CD4-positive, CD25-positive, alpha-beta regulatory T cell (primary cell): ENCODE measurements around the gene MGAT3. TPM values are rescaled to one million over a fixed set of nuclear protein-coding genes. Genes with fewer than 3 reads are reported as not detected.
A peak's percentile ranks its signal among the peaks of the same experiment; 100 is the strongest.

ENCODE experiments used
- ATAC-seq, 2 donors: fragments of 150-1000 bp; cut with Tn5 transposase; one replicate each; pipeline ENCODE4 v1.10.0; 2021; ENCODE audit warnings: low read depth in 2 of 2, moderate number of reproducible peaks in 2 of 2, moderate library complexity in 1 of 2
- DNase-seq, 3 donors: peaks; one replicate each; pipeline versions ENCODE4 v3.0.0 to v3.0.0-alpha.2; 2012 to 2022; ENCODE audit warnings: mixed read lengths in 1 of 3
- H3K27ac ChIP-seq: one replicate; pipeline ENCODE4 v1.7.0; 2013; ENCODE audit warnings: mild to moderate bottlenecking, low read length; ENCODE audit not compliant: insufficient read depth, poor library complexity, severe bottlenecking
- H3K27me3 ChIP-seq: one replicate; pipeline ENCODE4 v1.7.0; 2013; ENCODE audit warnings: low read length; ENCODE audit not compliant: control insufficient read depth, insufficient read depth
- H3K36me3 ChIP-seq: one replicate; pipeline ENCODE4 v1.7.0; 2013; ENCODE audit warnings: mild to moderate bottlenecking, low read length, moderate library complexity; ENCODE audit not compliant: control insufficient read depth, insufficient read depth
- H3K4me1 ChIP-seq: 2 replicates; pipeline ENCODE4 v1.7.0; 2013; ENCODE audit warnings: mild to moderate bottlenecking, low read length; ENCODE audit not compliant: insufficient read depth, control insufficient read depth, poor library complexity, severe bottlenecking
- H3K4me3 ChIP-seq: one replicate; pipeline ENCODE4 v1.7.0; 2013; ENCODE audit warnings: low read depth, mild to moderate bottlenecking, low read length, moderate library complexity
- H3K9me3 ChIP-seq, 2 experiments: 1 replicate in 1 of 2; 2 replicates in 1 of 2; pipeline ENCODE4 v1.7.0; 2013; ENCODE audit warnings: low read length in 2 of 2, mild to moderate bottlenecking in 1 of 2, moderate library complexity in 1 of 2; ENCODE audit not compliant: control insufficient read depth in 2 of 2
- H3K27ac Mint-ChIP-seq, 3 donors: one replicate each; pipeline ENCODE4 v1.8.0; 2020 to 2022; ENCODE audit warnings: mild to moderate bottlenecking in 3 of 3, mixed read lengths in 3 of 3, moderate library complexity in 2 of 3
- H3K27me3 Mint-ChIP-seq: one replicate; pipeline ENCODE4 v1.8.0; 2022; ENCODE audit warnings: mild to moderate bottlenecking, mixed read lengths
- H3K36me3 Mint-ChIP-seq: one replicate; pipeline ENCODE4 v1.8.0; 2020; ENCODE audit warnings: mixed read lengths
- H3K4me1 Mint-ChIP-seq, 4 donors: one replicate each; pipeline ENCODE4 v1.8.0; 2020 to 2022; ENCODE audit warnings: mixed read lengths in 4 of 4, mild to moderate bottlenecking in 1 of 4
- H3K4me3 Mint-ChIP-seq, 4 donors: one replicate each; pipeline ENCODE4 v1.8.0; 2020 to 2022; ENCODE audit warnings: mild to moderate bottlenecking in 4 of 4, mixed read lengths in 4 of 4, moderate library complexity in 3 of 4
- H3K9me3 Mint-ChIP-seq, 7 donors: one replicate each; pipeline ENCODE4 v1.8.0; 2020 to 2022; ENCODE audit warnings: mixed read lengths in 7 of 7, mild to moderate bottlenecking in 3 of 7, moderate library complexity in 2 of 7
- polyA plus RNA-seq, 4 donors: library from polyadenylated mRNA; unstranded; fragments of 300-500 nt; fragmentation: Illumina TruSeq; gene quantifications; one replicate each; pipeline ENCODE4 v1.2.3, GENCODE V29; 2021
- total RNA-seq: library from RNA; stranded (reverse); gene quantifications from one replicate; pipeline ENCODE4 v1.2.3, GENCODE V29; 2022

MGAT3 gene
- total and polyA plus RNA-seq, 5 donors from 2014 or later: 0.12 TPM; not detected in 4

DNA sequence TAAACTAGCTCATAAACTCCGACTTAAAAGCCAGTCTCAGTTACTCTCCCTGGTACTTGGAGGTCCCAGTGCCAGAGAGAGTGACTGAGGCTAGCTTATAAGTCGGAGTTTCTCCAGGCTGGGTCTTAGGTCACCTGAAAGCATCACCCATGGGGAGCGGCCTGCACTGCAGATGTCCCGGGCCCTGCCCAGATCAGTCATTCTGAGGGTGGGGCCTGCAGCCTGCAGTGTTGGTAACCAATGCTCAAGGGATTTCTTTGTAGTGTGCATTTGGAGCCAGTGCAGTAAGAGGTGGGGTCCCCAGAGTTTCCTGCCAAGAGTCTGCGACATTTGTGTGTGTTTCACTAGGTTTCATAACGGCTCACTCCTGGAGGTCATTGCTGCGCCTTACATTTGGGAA is 42.4 kb upstream of the MGAT3 start:
- no peaks in the 10 kb centered on the region for H3K27me3 Mint-ChIP-seq
- no peak overlapping the region for H3K27ac ChIP-seq
- H3K27me3 ChIP-seq: no peaks in the 10 kb centered on the region
- peaks cover 15% of the 10 kb centered on the region for H3K36me3 Mint-ChIP-seq
- no peak for ATAC-seq
- no peak overlapping the region for H3K4me3 ChIP-seq
- no peak overlapping the region for H3K27ac Mint-ChIP-seq
- H3K4me1 Mint-ChIP-seq: peaks cover 9 to 49% (median 34%) of the 10 kb centered on the region in 4 donors
- H3K4me3 Mint-ChIP-seq: peak overlapping the region in 1 of 4 donors; percentile 15
- peaks cover 22% of the 10 kb centered on the region for H3K4me1 ChIP-seq
- no peak for DNase-seq
- peaks cover 41% of the 10 kb centered on the region for H3K36me3 ChIP-seq
- no peaks in the 10 kb centered on the region for H3K9me3 ChIP-seq
- no peaks in the 10 kb centered on the region for H3K9me3 Mint-ChIP-seq

DNA sequence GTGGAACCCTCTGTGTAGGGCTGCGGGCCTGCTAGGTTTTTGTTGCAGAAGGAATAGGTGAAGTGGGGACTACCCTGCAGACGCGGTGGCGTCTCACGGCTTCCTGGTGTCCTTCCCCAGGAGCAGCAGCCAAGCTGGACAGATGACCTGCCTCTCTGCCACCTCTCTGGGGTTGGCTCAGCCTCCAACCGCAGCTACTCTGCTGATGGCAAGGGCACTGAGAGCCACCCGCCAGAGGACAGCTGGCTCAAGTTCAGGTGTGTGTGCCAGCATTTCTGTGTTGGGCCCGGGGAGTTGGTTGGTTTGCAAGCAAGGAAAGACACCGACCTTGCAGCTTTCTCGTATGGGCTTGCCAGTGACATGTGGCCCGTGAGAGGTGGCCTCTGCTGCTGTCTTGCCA is 41.9 kb upstream of the MGAT3 start:
- no peak for DNase-seq
- H3K27ac Mint-ChIP-seq: peak overlapping the region in 1 of 3 donors; percentile 76
- Histone ChIP-seq H3K27ac (no peak overlapping the region), H3K4me3 (no peak overlapping the region), H3K9me3 (no peaks in the 10 kb centered on the region), H3K36me3 (peaks cover 46% of the 10 kb centered on the region), H3K27me3 (no peaks in the 10 kb centered on the region), H3K4me1 (peaks cover 22% of the 10 kb centered on the region)
- no peak overlapping the region for H3K4me3 Mint-ChIP-seq
- H3K36me3 Mint-ChIP-seq: peaks cover 20% of the 10 kb centered on the region
- H3K9me3 Mint-ChIP-seq: no peaks in the 10 kb centered on the region
- H3K27me3 Mint-ChIP-seq: no peaks in the 10 kb centered on the region
- H3K4me1 Mint-ChIP-seq: peaks cover 4 to 45% (median 29%) of the 10 kb centered on the region in 4 donors
- no peak for ATAC-seq

DNA sequence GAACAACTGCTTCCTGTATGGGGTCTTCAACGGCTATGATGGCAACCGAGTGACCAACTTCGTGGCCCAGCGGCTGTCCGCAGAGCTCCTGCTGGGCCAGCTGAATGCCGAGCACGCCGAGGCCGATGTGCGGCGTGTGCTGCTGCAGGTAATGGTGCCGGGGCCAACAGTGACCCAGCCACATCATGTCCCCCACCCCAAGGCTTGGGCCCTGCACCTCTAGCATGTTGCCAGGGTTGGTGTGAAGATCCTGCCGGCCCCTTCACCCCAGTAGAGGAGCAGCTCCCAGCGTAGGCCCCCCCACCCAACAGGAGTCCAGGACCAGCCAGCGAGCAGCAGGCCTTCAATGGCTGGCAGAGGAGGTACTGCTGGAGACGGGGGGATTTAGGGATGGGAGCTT is 41.3 kb upstream of the MGAT3 start:
- Histone ChIP-seq H3K27ac (no peak overlapping the region), H3K36me3 (peaks cover 51% of the 10 kb centered on the region), H3K9me3 (no peaks in the 10 kb centered on the region), H3K27me3 (no peaks in the 10 kb centered on the region), H3K4me3 (no peak overlapping the region), H3K4me1 (peaks cover 22% of the 10 kb centered on the region)
- Mint-ChIP-seq H3K27me3 (no peaks in the 10 kb centered on the region), H3K4me3 (peak overlapping the region in 1 of 4 donors; percentile 46), H3K27ac (no peak overlapping the region), H3K9me3 (no peaks in the 10 kb centered on the region), H3K4me1 (peaks cover 3 to 45% (median 29%) of the 10 kb centered on the region in 4 donors), H3K36me3 (peaks cover 20% of the 10 kb centered on the region)
- DNase-seq: no peak
- ATAC-seq: no peak

- no peaks in the 10 kb centered on the region for H3K27me3 ChIP-seq
- peaks cover 0 to 37% (median 21%) of the 10 kb centered on the region in 4 donors for H3K4me1 Mint-ChIP-seq
- no peak for ATAC-seq
- H3K27ac ChIP-seq: no peak overlapping the region
- peaks cover 24% of the 10 kb centered on the region for H3K36me3 Mint-ChIP-seq
- no peak overlapping the region for H3K4me3 Mint-ChIP-seq
- H3K9me3 ChIP-seq: no peaks in the 10 kb centered on the region
- peak overlapping the region in 1 of 3 donors; percentile 25 for H3K27ac Mint-ChIP-seq
- H3K4me3 ChIP-seq: no peak overlapping the region
- peaks cover 22% of the 10 kb centered on the region for H3K4me1 ChIP-seq
- H3K9me3 Mint-ChIP-seq: no peaks in the 10 kb centered on the region
- no peaks in the 10 kb centered on the region for H3K27me3 Mint-ChIP-seq
- H3K36me3 ChIP-seq: peaks cover 55% of the 10 kb centered on the region
- DNase-seq: no peak
These were observed 40.5 kb upstream of the MGAT3 start for GRCh38 chr22:39416319-39416718.

GRCh38 chr22:39417641-39418040 is 39.2 kb upstream of the MGAT3 start:
- peaks cover 66% of the 10 kb centered on the region for H3K36me3 ChIP-seq
- Mint-ChIP-seq H3K27me3 (no peaks in the 10 kb centered on the region), H3K27ac (no peak overlapping the region), H3K4me3 (no peak overlapping the region), H3K36me3 (peaks cover 30% of the 10 kb centered on the region), H3K9me3 (no peaks in the 10 kb centered on the region), H3K4me1 (peaks cover 0 to 23% (median 10%) of the 10 kb centered on the region in 4 donors)
- no peaks in the 10 kb centered on the region for H3K9me3 ChIP-seq
- ATAC-seq (no peak), DNase-seq (no peak)
- H3K4me3 ChIP-seq: no peak overlapping the region
- no peak overlapping the region for H3K27ac ChIP-seq
- H3K4me1 ChIP-seq: peaks cover 11% of the 10 kb centered on the region
- no peaks in the 10 kb centered on the region for H3K27me3 ChIP-seq

GRCh38 chr22:39418696-39419095 is 38.1 kb upstream of the MGAT3 start:
- no peak for DNase-seq
- no peak overlapping the region for H3K27ac ChIP-seq
- Mint-ChIP-seq H3K36me3 (peaks cover 30% of the 10 kb centered on the region), H3K27me3 (no peaks in the 10 kb centered on the region), H3K27ac (peak overlapping the region in 1 of 3 donors; percentile 38), H3K4me3 (no peak overlapping the region), H3K4me1 (peaks cover 0 to 13% (median 5%) of the 10 kb centered on the region in 4 donors), H3K9me3 (no peaks in the 10 kb centered on the region)
- H3K36me3 ChIP-seq: peaks cover 72% of the 10 kb centered on the region
- H3K4me1 ChIP-seq: peaks cover 3% of the 10 kb centered on the region
- no peaks in the 10 kb centered on the region for H3K27me3 ChIP-seq
- H3K4me3 ChIP-seq: no peak overlapping the region
- no peak for ATAC-seq
- H3K9me3 ChIP-seq: no peaks in the 10 kb centered on the region

DNA sequence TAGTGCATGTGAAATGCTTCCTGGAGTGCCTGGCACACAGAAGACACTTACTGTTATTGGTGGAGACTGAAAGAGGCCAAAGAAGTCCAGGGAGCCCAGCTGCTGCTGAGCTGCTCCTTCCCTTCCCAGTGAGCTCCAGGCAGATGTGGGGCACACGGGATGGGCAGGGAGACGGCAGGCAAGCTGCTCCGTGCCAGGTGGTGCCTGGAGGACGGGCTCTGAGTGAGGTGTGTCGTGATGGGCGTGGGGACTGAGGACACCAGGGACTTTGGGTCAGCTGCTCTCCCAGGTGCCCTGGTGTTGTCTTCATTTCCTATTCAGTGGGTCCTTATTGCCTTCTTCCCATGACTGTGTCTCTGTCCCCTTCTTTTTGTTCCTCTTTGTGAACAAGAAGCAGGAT is 37.7 kb upstream of the MGAT3 start:
- Histone ChIP-seq H3K27me3 (no peaks in the 10 kb centered on the region), H3K4me1 (no peaks in the 10 kb centered on the region), H3K27ac (no peak overlapping the region), H3K9me3 (no peaks in the 10 kb centered on the region), H3K36me3 (peaks cover 76% of the 10 kb centered on the region), H3K4me3 (no peak overlapping the region)
- H3K27me3 Mint-ChIP-seq: no peaks in the 10 kb centered on the region
- H3K4me3 Mint-ChIP-seq: no peak overlapping the region
- H3K36me3 Mint-ChIP-seq: peaks cover 34% of the 10 kb centered on the region
- H3K27ac Mint-ChIP-seq: peak overlapping the region in 1 of 3 donors; percentile 38
- ATAC-seq: no peak
- peaks cover 0 to 9% (median 2%) of the 10 kb centered on the region in 4 donors for H3K4me1 Mint-ChIP-seq
- DNase-seq: no peak
- peaks cover 0 to 2% (median 0%) of the 10 kb centered on the region in 7 donors for H3K9me3 Mint-ChIP-seq

DNA sequence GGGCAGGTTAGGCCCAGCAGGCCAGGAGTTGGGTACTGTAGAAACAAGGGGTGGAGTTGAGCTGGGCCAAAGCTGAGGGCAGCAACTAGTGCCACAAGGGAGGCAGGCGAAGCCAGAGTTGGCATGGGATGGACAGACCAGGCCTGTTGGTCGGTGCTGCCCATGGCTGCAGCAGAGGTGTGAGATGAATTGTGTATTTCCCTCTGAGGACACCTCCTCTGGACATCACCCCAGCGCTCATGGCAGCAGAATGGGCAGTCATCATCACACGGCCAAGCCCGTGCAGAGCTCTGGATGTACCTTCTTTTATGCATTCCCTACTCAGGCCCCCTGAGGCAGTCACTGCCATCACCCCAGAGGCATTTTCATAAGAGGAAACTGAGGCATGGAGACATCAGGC is 36.9 kb upstream of the MGAT3 start:
- no peaks in the 10 kb centered on the region for H3K27me3 Mint-ChIP-seq
- Histone ChIP-seq H3K27ac (no peak overlapping the region), H3K36me3 (peaks cover 80% of the 10 kb centered on the region), H3K9me3 (no peaks in the 10 kb centered on the region), H3K4me3 (no peak overlapping the region), H3K27me3 (no peaks in the 10 kb centered on the region), H3K4me1 (no peaks in the 10 kb centered on the region)
- H3K36me3 Mint-ChIP-seq: peaks cover 35% of the 10 kb centered on the region
- no peak for DNase-seq
- no peak for ATAC-seq
- no peak overlapping the region for H3K27ac Mint-ChIP-seq
- peaks cover 0 to 2% (median 0%) of the 10 kb centered on the region in 7 donors for H3K9me3 Mint-ChIP-seq
- H3K4me1 Mint-ChIP-seq: peaks cover 0 to 4% (median under 1%) of the 10 kb centered on the region in 4 donors
- H3K4me3 Mint-ChIP-seq: no peak overlapping the region
